ENCODE results near the gene FOXS1. TPM values are rescaled to one million over a fixed set of nuclear protein-coding genes. Genes with fewer than 3 reads are reported as not detected.

Gene FOXS1
- polyA plus RNA-seq, 3 donors from 2014 or later, result not detected

DNA sequence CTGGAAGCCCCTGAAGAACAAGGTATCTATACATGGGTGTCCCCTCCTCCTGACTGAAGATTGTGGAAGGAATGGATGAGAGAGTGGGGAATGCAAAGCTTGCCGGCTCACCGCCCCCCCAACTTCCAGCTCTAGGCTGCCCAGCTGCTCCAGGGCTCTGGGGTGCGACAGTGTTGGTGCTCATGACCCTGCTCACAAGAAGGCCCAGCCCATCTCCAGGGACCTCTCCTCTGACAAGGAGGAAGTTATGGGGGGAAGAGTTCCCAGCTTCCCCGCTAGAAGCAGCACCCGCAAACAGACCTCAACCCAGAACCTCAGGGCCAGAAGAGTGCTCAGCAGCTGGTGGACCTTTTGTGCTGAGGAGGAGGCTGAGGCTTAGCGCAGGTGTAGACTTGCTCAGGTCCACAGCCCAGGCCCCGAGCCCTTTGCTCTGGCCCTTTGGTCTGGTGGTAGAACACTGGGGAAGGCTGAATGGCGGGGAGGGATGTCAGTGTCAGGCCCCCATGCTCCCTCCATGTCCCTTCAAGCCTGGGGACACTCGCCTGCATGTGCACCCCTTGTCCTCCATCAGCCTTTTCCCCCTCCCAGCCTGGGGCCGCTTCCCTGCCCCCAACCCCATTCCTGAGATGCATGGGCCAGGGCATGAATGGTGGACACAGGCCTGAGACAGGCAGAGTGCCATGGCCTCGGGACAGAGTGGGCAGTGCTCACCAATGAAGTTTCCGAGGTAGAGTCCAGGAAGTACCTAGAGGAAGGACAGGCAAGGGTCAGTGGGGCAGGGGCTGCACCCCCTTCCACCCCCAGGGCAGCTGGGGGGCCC is 23.7 kb upstream of the FOXS1 start:
- DNase-seq, result no peak
- peaks cover 13 to 29% (median 17%) of the 10 kb centered on the region in 3 donors for H3K27me3 Mint-ChIP-seq (ENCODE audit: low read depth in 3 of 3)
- no peak overlapping the region for H3K27ac Mint-ChIP-seq
- H3K9me3 Mint-ChIP-seq, result no peaks in the 10 kb centered on the region
- peaks cover 0 to 3% (median 0%) of the 10 kb centered on the region in 3 donors for H3K36me3 Mint-ChIP-seq
- H3K4me1 Mint-ChIP-seq, result peaks cover 12 to 15% of the 10 kb centered on the region in 2 donors
- H3K4me3 Mint-ChIP-seq, result peak overlapping the region; percentile 15 to 98 (median 85)

GRCh38 chr20:31866221-31866620 is 20.8 kb upstream of the FOXS1 start:
- DNase-seq, result no peak
- Mint-ChIP-seq H3K36me3 (peaks cover 0 to 3% (median 0%) of the 10 kb centered on the region in 3 donors), H3K27me3 (ENCODE audit: low read depth in 3 of 3) (peaks cover 13 to 21% (median 14%) of the 10 kb centered on the region in 3 donors)

DNA sequence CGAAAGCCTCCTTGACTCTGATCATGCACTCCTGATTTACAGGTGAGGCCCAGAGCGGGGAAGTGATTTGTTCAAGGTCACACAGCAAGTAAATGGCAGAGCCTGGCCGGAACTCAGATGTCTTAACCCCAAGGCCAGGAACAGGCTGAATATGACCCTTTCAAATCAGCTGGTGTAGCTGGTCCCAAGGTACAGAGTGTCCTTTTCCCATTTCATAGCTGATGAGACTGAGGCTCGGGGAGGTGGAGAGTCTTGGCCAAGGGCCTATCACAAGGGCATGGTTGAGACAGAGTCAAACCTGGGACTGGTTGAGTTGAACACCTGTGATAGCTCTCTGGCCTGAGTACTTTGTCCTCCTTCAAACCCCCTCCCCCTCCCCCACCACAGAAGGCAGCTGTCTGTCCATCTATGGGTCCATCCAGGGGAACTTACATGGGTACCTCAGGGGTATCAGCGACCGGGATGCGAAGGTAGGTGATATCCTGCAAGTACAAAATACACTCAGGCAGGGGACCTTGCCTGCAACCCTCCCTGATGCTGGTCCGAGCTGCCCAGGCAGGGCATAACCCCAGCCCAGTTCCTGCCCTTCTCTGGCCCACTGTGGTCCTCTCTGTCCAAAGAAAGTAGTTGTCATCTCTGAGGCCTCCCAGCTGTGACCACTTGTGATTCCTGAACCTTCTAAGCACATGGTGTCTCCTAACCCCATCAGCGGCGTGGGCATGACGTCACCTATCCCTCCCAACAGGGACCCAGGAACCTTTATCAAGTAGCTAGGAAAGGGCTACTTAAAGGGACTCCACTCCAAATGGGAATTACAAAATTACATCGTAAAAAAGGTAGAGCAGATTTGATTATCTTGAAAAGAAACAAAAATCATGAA is 19.4 kb upstream of the FOXS1 start:
- H3K4me3 Mint-ChIP-seq, result no peak overlapping the region
- peaks cover 7 to 15% (median 9%) of the 10 kb centered on the region in 3 donors for H3K27me3 Mint-ChIP-seq (ENCODE audit: low read depth in 3 of 3)
- no peaks in the 10 kb centered on the region for H3K9me3 Mint-ChIP-seq
- H3K36me3 Mint-ChIP-seq, result peaks cover 0 to under 1% (median 0%) of the 10 kb centered on the region in 3 donors
- DNase-seq, result no peak
- peaks cover 5 to 7% of the 10 kb centered on the region in 2 donors for H3K4me1 Mint-ChIP-seq
- H3K27ac Mint-ChIP-seq, result no peak overlapping the region

More at GRCh38 chr20:31866221-31866620, 20.8 kb upstream of the FOXS1 start:
- Mint-ChIP-seq H3K9me3 (no peaks in the 10 kb centered on the region), H3K27ac (no peak overlapping the region), H3K4me1 (peaks cover 14% of the 10 kb centered on the region in 2 donors), H3K4me3 (no peak overlapping the region)

GRCh38 chr20:31863296-31864085 is 18.1 kb upstream of the FOXS1 start:
- Mint-ChIP-seq H3K4me3 (no peak overlapping the region), H3K36me3 (no peaks in the 10 kb centered on the region), H3K9me3 (no peaks in the 10 kb centered on the region), H3K4me1 (peaks cover 0 to 4% of the 10 kb centered on the region in 2 donors), H3K27ac (no peak overlapping the region), H3K27me3 (ENCODE audit: low read depth in 3 of 3) (peaks cover 5 to 7% (median 6%) of the 10 kb centered on the region in 3 donors)
- DNase-seq, result no peak

DNA sequence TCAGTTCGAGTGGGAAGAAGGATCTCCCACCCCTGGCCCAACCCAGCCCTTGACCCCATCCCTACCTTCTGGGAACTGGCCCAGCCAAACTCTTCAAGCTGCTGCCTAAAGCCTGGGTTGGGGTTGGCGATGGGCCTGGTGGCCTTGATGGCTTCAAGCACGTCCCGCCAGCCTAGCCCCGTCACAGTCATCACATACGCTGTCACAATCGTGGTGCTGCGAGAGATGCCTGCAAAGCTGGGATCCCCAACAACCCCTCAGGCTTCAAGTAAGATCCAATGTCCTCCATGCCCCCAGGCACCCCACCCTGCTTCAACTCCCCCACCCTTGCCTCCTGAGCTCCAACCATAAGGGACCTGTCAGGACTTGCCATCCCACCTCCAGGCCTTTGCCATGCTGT is 17.1 kb upstream of the FOXS1 start:
- H3K27me3 Mint-ChIP-seq (ENCODE audit: low read depth in 3 of 3), result peaks cover 2 to 11% (median 6%) of the 10 kb centered on the region in 3 donors
- H3K36me3 Mint-ChIP-seq, result no peaks in the 10 kb centered on the region

DNA sequence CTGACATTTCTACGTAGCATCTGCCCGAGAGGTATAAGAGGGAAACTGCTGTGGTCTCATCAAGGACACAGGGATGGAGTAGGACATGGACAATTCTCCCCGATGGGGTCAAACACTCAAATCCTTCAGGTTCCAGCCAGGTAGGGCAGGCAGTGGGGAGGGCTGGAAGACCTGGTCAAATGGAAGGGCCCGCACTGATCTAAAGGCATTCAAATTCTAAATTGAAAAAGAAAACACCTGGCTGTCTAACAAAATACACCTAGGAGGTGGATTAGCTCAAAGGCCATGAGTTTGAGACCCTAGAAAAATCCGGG is 16.7 kb upstream of the FOXS1 start:
- Mint-ChIP-seq H3K36me3 (no peaks in the 10 kb centered on the region), H3K27me3 (ENCODE audit: low read depth in 3 of 3) (peaks cover 4 to 13% (median 6%) of the 10 kb centered on the region in 3 donors), H3K4me1 (peaks cover 0 to 4% of the 10 kb centered on the region in 2 donors), H3K27ac (no peak overlapping the region), H3K4me3 (peak overlapping the region; percentile 45 to 78 (median 56)), H3K9me3 (no peaks in the 10 kb centered on the region)
- DNase-seq, result no peak

More for the DNA sequence above, 17.1 kb upstream of the FOXS1 start:
- no peak for DNase-seq
- Mint-ChIP-seq H3K9me3 (no peaks in the 10 kb centered on the region), H3K4me1 (peaks cover 0 to 4% of the 10 kb centered on the region in 2 donors), H3K4me3 (peak overlapping the region in 2 of 5 donors; percentile 17 to 39), H3K27ac (no peak overlapping the region)

- peak overlapping the region in 1 of 6 donors; percentile 58 for H3K27ac Mint-ChIP-seq
- H3K27me3 Mint-ChIP-seq (ENCODE audit: low read depth in 3 of 3), result peaks cover 4 to 16% (median 6%) of the 10 kb centered on the region in 3 donors
- no peaks in the 10 kb centered on the region for H3K9me3 Mint-ChIP-seq
- H3K4me1 Mint-ChIP-seq, result peaks cover 0 to 4% of the 10 kb centered on the region in 2 donors
- H3K4me3 Mint-ChIP-seq, result peak overlapping the region; percentile 45 to 78 (median 56)
- no peaks in the 10 kb centered on the region for H3K36me3 Mint-ChIP-seq
- DNase-seq, result peak; percentile 67 to 78 (median 77)
Observed at GRCh38 chr20:31861385-31862156, 16.2 kb upstream of the FOXS1 start.

DNA sequence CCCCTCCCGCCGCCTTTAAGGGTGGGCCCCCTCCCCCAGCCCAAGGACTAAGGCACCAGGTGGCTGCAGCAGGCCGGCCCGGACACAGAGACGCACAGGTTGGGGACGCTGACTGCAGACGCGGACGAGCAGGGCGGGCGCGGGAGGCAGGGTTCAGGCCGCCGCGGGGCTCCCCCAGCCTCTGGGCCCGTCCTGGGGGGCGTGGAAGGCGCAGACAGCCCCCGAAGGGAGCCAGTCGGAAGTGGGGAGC is 15.7 kb upstream of the FOXS1 start:
- Mint-ChIP-seq H3K4me1 (peaks cover 0 to 4% of the 10 kb centered on the region in 2 donors), H3K9me3 (no peaks in the 10 kb centered on the region), H3K27me3 (ENCODE audit: low read depth in 3 of 3) (peaks cover 4 to 16% (median 6%) of the 10 kb centered on the region in 3 donors), H3K27ac (no peak overlapping the region), H3K36me3 (no peaks in the 10 kb centered on the region), H3K4me3 (peak overlapping the region in 4 of 5 donors; percentile 14 to 46 (median 25))
- no peak for DNase-seq

- H3K27ac Mint-ChIP-seq, result no peak overlapping the region
- peaks cover 4 to 16% (median 6%) of the 10 kb centered on the region in 3 donors for H3K27me3 Mint-ChIP-seq (ENCODE audit: low read depth in 3 of 3)
- peaks cover 0 to 4% of the 10 kb centered on the region in 2 donors for H3K4me1 Mint-ChIP-seq
- H3K36me3 Mint-ChIP-seq, result no peaks in the 10 kb centered on the region
- H3K4me3 Mint-ChIP-seq, result peak overlapping the region; percentile 20 to 46 (median 34)
- DNase-seq, result no peak
- H3K9me3 Mint-ChIP-seq, result no peaks in the 10 kb centered on the region
Observed at GRCh38 chr20:31860390-31861134, 15.2 kb upstream of the FOXS1 start.

DNA sequence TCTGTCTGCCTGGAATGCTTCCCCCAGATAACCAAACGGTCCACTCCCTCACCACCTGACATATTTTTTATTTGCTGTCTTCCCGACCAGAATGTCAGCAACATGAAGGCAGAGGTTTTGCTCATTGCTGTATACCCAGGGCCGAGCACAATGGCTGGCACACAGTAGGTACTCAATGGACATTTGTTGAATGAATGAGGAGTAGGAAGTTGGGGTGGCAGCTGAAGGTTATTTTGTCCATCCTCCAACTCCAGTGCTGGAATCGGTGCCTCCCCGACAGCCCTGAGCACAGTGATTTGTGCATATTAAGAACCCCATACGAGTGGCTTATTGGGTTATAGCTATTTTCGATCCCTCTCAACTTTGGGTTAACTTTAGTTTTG is 14.6 kb upstream of the FOXS1 start:
- Mint-ChIP-seq H3K4me1 (peaks cover 0 to 4% of the 10 kb centered on the region in 2 donors), H3K27me3 (ENCODE audit: low read depth in 3 of 3) (peaks cover 2 to 16% (median 6%) of the 10 kb centered on the region in 3 donors), H3K9me3 (no peaks in the 10 kb centered on the region), H3K36me3 (no peaks in the 10 kb centered on the region), H3K4me3 (peak overlapping the region in 2 of 5 donors; percentile 34 to 36), H3K27ac (no peak overlapping the region)
- DNase-seq, result no peak

DNA sequence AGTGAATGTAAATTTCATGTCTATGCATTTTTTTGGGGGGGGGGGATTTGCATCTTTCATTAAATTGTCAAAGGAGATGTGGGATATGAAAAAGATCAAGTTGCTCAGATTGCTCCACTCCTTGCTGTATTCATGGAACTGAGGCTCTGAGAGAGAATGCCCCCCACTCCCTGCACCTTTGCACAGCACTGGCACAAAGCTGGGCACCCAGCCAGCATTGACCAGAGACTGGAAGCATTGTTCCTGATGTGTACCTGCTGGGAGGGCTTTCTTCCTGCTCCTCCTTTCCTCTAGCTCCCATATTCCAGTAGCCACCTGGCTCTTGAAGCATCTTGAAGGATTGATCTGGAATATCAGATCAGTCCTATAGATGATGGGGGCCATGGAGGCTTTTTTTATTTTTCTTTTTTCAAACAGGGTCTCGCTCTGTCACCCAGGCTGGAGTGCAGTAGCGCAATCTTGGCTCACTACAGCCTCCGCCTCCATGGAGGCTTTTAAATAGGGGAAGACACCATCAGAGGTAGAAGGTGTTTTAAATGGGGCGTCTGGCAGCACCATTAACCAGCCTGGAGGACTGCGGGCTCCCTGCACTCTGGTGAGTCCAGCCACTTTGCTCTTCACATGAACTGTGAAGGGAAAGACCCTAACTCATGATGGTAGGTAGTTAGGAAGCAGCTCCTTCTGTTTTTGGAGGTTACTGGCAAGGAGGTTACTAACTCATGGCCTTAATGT is 14.0 kb upstream of the FOXS1 start:
- Mint-ChIP-seq H3K27me3 (ENCODE audit: low read depth in 3 of 3) (peaks cover 2 to 16% (median 6%) of the 10 kb centered on the region in 3 donors), H3K4me3 (peak overlapping the region in 1 of 5 donors; percentile 34), H3K27ac (no peak overlapping the region)

GRCh38 chr20:31858760-31859083 is 13.3 kb upstream of the FOXS1 start:
- Mint-ChIP-seq H3K36me3 (no peaks in the 10 kb centered on the region), H3K9me3 (no peaks in the 10 kb centered on the region), H3K4me3 (no peak overlapping the region), H3K27me3 (ENCODE audit: low read depth in 3 of 3) (peaks cover 2 to 16% (median 6%) of the 10 kb centered on the region in 3 donors), H3K4me1 (peaks cover 0 to 4% of the 10 kb centered on the region in 2 donors), H3K27ac (no peak overlapping the region)
- DNase-seq, result no peak

More for the DNA sequence above, 14.0 kb upstream of the FOXS1 start:
- H3K36me3 Mint-ChIP-seq, result no peaks in the 10 kb centered on the region
- DNase-seq, result no peak
- H3K4me1 Mint-ChIP-seq, result peaks cover 0 to 4% of the 10 kb centered on the region in 2 donors
- H3K9me3 Mint-ChIP-seq, result no peaks in the 10 kb centered on the region

Measured in immature natural killer cell (primary cell).